Measurements from ENCODE around the gene RFC4.

- TF ChIP-seq POLR2AphosphoS5 (IDR thresholded peaks at IDR 0.05; ENCODE audit: borderline replicate concordance, low read depth, low read length): no peak
- no peak for TF ChIP-seq EZH2 (IDR thresholded peaks at IDR 0.05)
- no peak for TF ChIP-seq FOXP2 (optimal IDR thresholded peaks at IDR 0.05; ENCODE audit: control extremely low read depth, extremely low read length, insufficient read depth)
Observed at GRCh38 chr3:186798239-186798874, 7.9 kb downstream of the RFC4 start.
